Left lung (tissue), 10 donors: ENCODE data around the gene ATG13. TPM values are rescaled to one million over a fixed set of nuclear protein-coding genes. Genes with fewer than 3 reads are reported as not detected.

Experiments
- ATAC-seq: fragments of 200-7000 bp; cut with Tn5 transposase; one replicate; pipeline ENCODE4 v1.9.1; 2020; ENCODE audit warnings: moderate library complexity
- DNase-seq, 4 donors: peaks; one replicate each; pipeline ENCODE4 v3.0.0-alpha.2; 2013 to 2020
- H3K27ac ChIP-seq, 2 donors: fragments of 200-600 bp; sonication (generic) in 1 of 2; one replicate each; pipeline versions ENCODE4 v1.5.0 to v1.8.0; 2020 to 2021
- H3K27me3 ChIP-seq, 2 donors: fragments of 200-600 bp; sonication (generic) in 1 of 2; one replicate each; pipeline versions ENCODE4 v1.5.0 to v1.8.0; 2020 to 2021
- H3K36me3 ChIP-seq, 2 donors: fragments of 200-600 bp; sonication (generic) in 1 of 2; one replicate each; pipeline versions ENCODE4 v1.5.0 to v1.8.0; 2020 to 2021
- H3K4me1 ChIP-seq, 2 donors: fragments of 200-600 bp; one replicate each; pipeline ENCODE4 v1.8.0; 2021
- H3K4me3 ChIP-seq, 2 donors: fragments of 200-600 bp; sonication (generic) in 1 of 2; one replicate each; pipeline versions ENCODE4 v1.5.0 to v1.8.0; 2020 to 2021; ENCODE audit warnings: mild to moderate bottlenecking in 1 of 2
- H3K9me3 ChIP-seq, 2 donors: fragments of 200-600 bp; sonication (generic) in 1 of 2; one replicate each; pipeline versions ENCODE4 v1.5.0 to v1.8.0; 2020 to 2021
- CTCF ChIP-seq, 2 donors: fragments of 200-600 bp; sonication (generic) in 1 of 2; IDR thresholded peaks; one replicate each; pipeline versions ENCODE4 v1.5.0 to v1.8.0; 2021; ENCODE audit warnings: antibody characterized with exemption in 2 of 2
- intact Hi-C, 2 donors: fragments of 100-400 bp; cut with DNase I; formaldehyde crosslinking; loops; one replicate each; pipeline versions ENCODE4 v1.11.2 to v1.14.2; 2022
- polyA plus RNA-seq, 6 donors: library from polyadenylated mRNA; unstranded; fragments of 120-200 nt; gene quantifications; one replicate each; pipeline ENCODE4 v1.2.1, GENCODE V29; 2013; ENCODE audit not compliant: insufficient read length in 6 of 6
- total RNA-seq, 2 donors: library from RNA; stranded (reverse); fragmentation: NEBNext Ultra II Directional; extraction: Animal tissue kit (Norgen Biotek cat#: 25700); gene quantifications; one replicate each; pipeline ENCODE4 v1.2.1, GENCODE V29; 2021
- donor health status: DM: no; HTN: yes; CAD: no.
- donor health status: DM: no; HTN: no; CAD: no.

ATG13 gene
- total and polyA plus RNA-seq, 8 donors: 47.1 to 58.2 (median 52.3) TPM

DNA sequence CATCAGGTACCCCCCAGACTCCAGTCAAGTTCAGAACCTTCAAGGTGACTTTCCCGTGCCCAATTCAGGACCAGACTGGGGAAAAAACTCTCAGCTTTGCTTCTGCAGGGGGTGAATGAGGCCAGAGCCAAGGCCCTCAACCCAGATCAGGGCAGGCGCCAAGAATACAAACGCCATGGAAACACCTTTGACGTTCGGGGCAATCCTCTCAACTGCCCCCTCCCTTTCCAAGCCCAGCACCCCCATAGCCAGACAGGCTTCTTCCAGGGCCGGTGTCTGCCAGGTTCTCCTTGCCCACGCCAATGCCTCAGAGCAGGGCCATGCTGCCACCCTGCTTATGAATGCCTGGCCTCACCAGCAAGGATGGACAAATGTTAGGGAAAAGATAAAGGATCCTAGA is 77.3 kb downstream of the ATG13 start:
- no peaks in the 10 kb centered on the region for H3K27me3 ChIP-seq
- ATAC-seq: no peak
- no peak overlapping the region for H3K27ac ChIP-seq
- no peak for DNase-seq
- intact Hi-C loops: no loop called here
- no peaks in the 10 kb centered on the region for H3K9me3 ChIP-seq
- TF ChIP-seq CTCF (IDR thresholded peaks at IDR 0.05): no peak
- peaks cover 12 to 35% of the 10 kb centered on the region in 2 donors for H3K4me1 ChIP-seq
- H3K36me3 ChIP-seq: peaks cover 0 to 68% of the 10 kb centered on the region in 2 donors
- H3K4me3 ChIP-seq: no peak overlapping the region

DNA sequence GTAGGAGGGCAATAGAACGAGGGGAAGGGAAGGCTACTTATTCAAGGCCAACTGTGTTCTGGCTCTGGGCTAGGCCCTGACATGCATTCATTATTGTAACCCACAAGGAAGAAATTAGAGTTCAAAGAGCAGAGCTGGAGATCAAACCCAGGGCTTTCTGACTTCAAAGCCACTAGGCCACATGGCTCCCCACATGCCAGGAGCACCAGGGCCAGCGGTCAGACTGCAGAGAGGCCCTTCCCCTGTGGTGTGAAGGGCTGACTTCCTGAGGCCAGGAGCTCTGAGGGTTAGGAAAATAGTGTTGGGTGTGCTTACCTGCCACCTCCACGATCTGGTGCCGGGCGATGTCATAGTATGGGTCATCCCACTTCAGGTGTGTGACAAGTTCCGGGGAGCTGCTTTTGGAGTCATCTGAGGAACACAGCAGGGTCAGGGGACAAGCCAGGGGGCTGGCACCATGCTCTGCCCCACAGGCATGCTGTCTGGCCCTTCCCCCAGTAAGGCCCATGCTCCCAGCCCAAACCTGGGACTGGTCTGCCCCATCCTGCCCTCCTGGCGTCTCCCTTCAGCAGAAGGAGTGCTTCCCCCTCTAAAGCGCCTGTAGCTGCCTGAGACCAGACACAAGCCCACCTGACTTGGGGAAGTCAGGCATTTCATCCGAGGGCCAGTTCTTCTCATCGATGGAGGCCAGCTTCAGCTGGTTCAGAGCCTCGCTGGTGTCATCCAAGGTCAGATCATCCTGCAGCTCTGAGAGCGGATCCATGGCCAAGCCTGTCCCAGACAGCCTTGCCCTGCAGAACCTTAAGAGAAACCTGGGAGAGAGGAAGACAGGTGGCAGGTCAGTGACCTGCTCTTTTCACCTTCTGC is 78.2 kb downstream of the ATG13 start:
- Histone ChIP-seq H3K4me3 (no peak overlapping the region), H3K9me3 (no peaks in the 10 kb centered on the region), H3K27ac (no peak overlapping the region), H3K27me3 (no peaks in the 10 kb centered on the region), H3K36me3 (peaks cover 0 to 61% of the 10 kb centered on the region in 2 donors), H3K4me1 (peaks cover 12 to 39% of the 10 kb centered on the region in 2 donors)
- intact Hi-C loops: no loop called here
- no peak for TF ChIP-seq CTCF (IDR thresholded peaks at IDR 0.05)
- no peak for DNase-seq
- ATAC-seq: no peak

- Histone ChIP-seq H3K27ac (no peak overlapping the region), H3K9me3 (no peaks in the 10 kb centered on the region), H3K36me3 (peaks cover 0 to 57% of the 10 kb centered on the region in 2 donors), H3K4me1 (peaks cover 12 to 41% of the 10 kb centered on the region in 2 donors), H3K4me3 (no peak overlapping the region), H3K27me3 (no peaks in the 10 kb centered on the region)
- intact Hi-C loops: no loop called here
- TF ChIP-seq CTCF (IDR thresholded peaks at IDR 0.05): no peak
- DNase-seq (no peak), ATAC-seq (no peak)
These were observed 78.8 kb downstream of the ATG13 start for GRCh38 chr11:46696212-46696558.

DNA sequence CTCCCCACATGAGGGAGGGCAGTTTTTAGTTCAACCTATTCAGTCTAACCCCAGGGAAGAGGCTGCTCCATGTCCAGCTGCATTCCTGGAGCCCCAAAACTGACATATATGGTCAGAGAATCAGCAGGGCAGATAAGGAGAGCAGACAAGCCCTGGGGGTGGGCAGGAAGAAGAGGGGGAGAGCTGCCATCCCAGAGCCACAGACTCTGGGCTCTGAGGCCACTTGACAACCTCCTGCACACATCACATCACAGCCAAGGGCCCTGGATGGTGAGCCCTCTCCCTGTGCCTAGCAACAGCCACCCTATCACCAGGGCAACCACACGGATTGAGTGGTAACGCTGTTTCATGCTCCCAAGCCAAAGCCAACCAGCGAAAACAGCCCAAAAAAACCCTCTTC is 80.0 kb downstream of the ATG13 start:
- intact Hi-C loops: no loop called here
- DNase-seq: no peak
- no peaks in the 10 kb centered on the region for H3K9me3 ChIP-seq
- H3K27ac ChIP-seq: no peak overlapping the region
- no peak for ATAC-seq
- peaks cover 18 to 52% of the 10 kb centered on the region in 2 donors for H3K4me1 ChIP-seq
- no peak overlapping the region for H3K4me3 ChIP-seq
- no peaks in the 10 kb centered on the region for H3K27me3 ChIP-seq
- H3K36me3 ChIP-seq: peaks cover 0 to 49% of the 10 kb centered on the region in 2 donors
- no peak for TF ChIP-seq CTCF (IDR thresholded peaks at IDR 0.05)

DNA sequence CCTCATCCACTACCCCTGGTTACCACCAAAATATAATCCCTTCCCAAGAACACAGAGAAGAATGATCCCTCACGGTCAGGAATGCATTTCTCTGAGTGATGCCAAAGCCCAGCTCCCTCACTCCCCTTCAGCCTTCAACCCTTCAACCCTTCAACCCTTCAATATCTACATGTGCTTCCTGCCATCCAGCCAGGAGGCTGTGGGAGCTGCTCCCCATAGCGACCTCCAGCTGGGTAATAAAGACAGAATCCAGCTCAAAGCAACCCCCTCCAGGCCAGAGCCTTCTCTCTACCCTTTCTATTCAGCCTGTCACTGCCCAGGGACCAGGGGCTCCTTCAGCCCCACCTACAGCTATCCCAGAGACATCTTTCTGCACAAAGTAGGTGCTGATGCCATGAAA is 80.4 kb downstream of the ATG13 start:
- H3K4me3 ChIP-seq: no peak overlapping the region
- ATAC-seq: no peak
- intact Hi-C loops: no loop called here
- H3K27me3 ChIP-seq: no peaks in the 10 kb centered on the region
- H3K27ac ChIP-seq: no peak overlapping the region
- DNase-seq: no peak
- H3K36me3 ChIP-seq: peaks cover 0 to 49% of the 10 kb centered on the region in 2 donors
- H3K9me3 ChIP-seq: no peaks in the 10 kb centered on the region
- no peak for TF ChIP-seq CTCF (IDR thresholded peaks at IDR 0.05)
- peaks cover 18 to 56% of the 10 kb centered on the region in 2 donors for H3K4me1 ChIP-seq
